GM12878 (cell line): ENCODE results near the gene NEU1. TPM values are rescaled to one million over a fixed set of nuclear protein-coding genes. Genes with fewer than 3 reads are reported as not detected.
"Not testable (repeated sequence)": the region's sequence is repeated elsewhere in the genome, so short reads cannot be mapped to it uniquely, and the experiment has no call there.

Source experiments
- ATAC-seq: fragments of 200-7000 bp; cut with Tn5 transposase; 3 replicates; pipeline ENCODE4 v1.9.1; 2020; ENCODE audit warnings: mild to moderate bottlenecking, moderate library complexity
- BruUV-seq: library from RNA; stranded (reverse); fragments of 400-500 nt; replicated peaks from 2 replicates; lab custom pipeline; 2021; lab: Mats Ljungman, UMichigan
- CTCF ChIA-PET: fragments of 300-600 bp; sonication (Branson Sonifier 250); formaldehyde crosslinking; extraction: SDS; loops from one replicate; lab custom pipeline; 2021; ENCODE audit warnings: inconsistent platforms; lab: Yijun Ruan, JAX
- POLR2A ChIA-PET: fragments of 350-600 bp; formaldehyde crosslinking; extraction: SDS; loops from one replicate; lab custom pipeline; 2021; ENCODE audit warnings: inconsistent platforms; lab: Charles Lee
- RAD21 ChIA-PET: fragments of 300-600 bp; sonication (Branson Sonifier 250); formaldehyde crosslinking; loops from one replicate; lab custom pipeline; 2023; ENCODE audit warnings: antibody characterized with exemption; ENCODE audit not compliant: unreplicated experiment; lab: Charles Lee
- SMC1A ChIA-PET: fragments of 300-600 bp; sonication (Branson Sonifier 250); formaldehyde crosslinking; loops from one replicate; lab custom pipeline; 2023; ENCODE audit not compliant: unreplicated experiment, uncharacterized antibody; lab: Charles Lee
- DNase-seq: peaks from one replicate; pipeline ENCODE4 v3.0.0-alpha.2; 2011; ENCODE audit warnings: low read depth, low spot score
- FAIRE-seq: peaks from 3 replicates; lab custom pipeline; 2011; peaks lifted over from hg19 to GRCh38; lab: Jason Lieb, UNC
- H2AFZ ChIP-seq: 2 replicates; pipeline ENCODE4 v1.6.0; 2011; ENCODE audit warnings: low read depth, low read length, control low read depth; ENCODE audit not compliant: control insufficient read depth
- H3K27ac ChIP-seq: 2 replicates; pipeline ENCODE4 v1.5.1; 2011; ENCODE audit warnings: control low read depth; ENCODE audit not compliant: control insufficient read depth, insufficient read depth
- H3K27me3 ChIP-seq, 2 experiments: replicated peaks in 1 of 2; 2 replicates each; pipeline versions ENCODE4 v1.6.0 to v1.6.1; 2011; ENCODE audit warnings: low read length in 1 of 2; ENCODE audit not compliant: control insufficient read depth in 2 of 2, insufficient read depth in 2 of 2
- H3K36me3 ChIP-seq, 2 experiments: 2 replicates each; pipeline ENCODE4 v1.5.1; 2011; ENCODE audit warnings: low read length in 1 of 2; ENCODE audit not compliant: control insufficient read depth in 2 of 2, insufficient read depth in 2 of 2
- H3K4me1 ChIP-seq: 2 replicates; pipeline ENCODE4 v1.6.1; 2011; ENCODE audit warnings: mild to moderate bottlenecking, low read length, moderate library complexity, mixed read lengths; ENCODE audit not compliant: control insufficient read depth, insufficient read depth
- H3K4me2 ChIP-seq: 2 replicates; pipeline ENCODE4 v1.6.0; 2011; ENCODE audit warnings: control low read depth; ENCODE audit not compliant: control insufficient read depth, insufficient read depth
- H3K4me3 ChIP-seq: fragments of 200-600 bp; sonication (generic); 2 replicates; pipeline ENCODE4 v1.5.1; 2016
- H3K79me2 ChIP-seq: 2 replicates; pipeline ENCODE4 v1.6.0; 2011; ENCODE audit warnings: low read length; ENCODE audit not compliant: control insufficient read depth, insufficient read depth
- H3K9ac ChIP-seq: 2 replicates; pipeline ENCODE4 v1.8.0; 2011; ENCODE audit warnings: low read length, control low read depth, mixed read lengths; ENCODE audit not compliant: control insufficient read depth, insufficient read depth
- H3K9me3 ChIP-seq: replicated peaks from 3 replicates; pipeline ENCODE4 v1.5.1; 2011; ENCODE audit warnings: mild to moderate bottlenecking, low read length; ENCODE audit not compliant: control insufficient read depth, insufficient read depth
- H4K20me1 ChIP-seq: 2 replicates; pipeline ENCODE4 v1.6.0; 2011; ENCODE audit not compliant: control insufficient read depth, insufficient read depth
- CREM ChIP-seq: IDR thresholded peaks from 2 replicates; pipeline ENCODE4 v1.6.1; 2014; ENCODE audit warnings: antibody characterized with exemption, low read depth
- HDGF ChIP-seq: fragments of 450-650 bp; IDR thresholded peaks from 2 replicates; pipeline ENCODE4 v1.6.1; 2016; ENCODE audit warnings: antibody characterized with exemption
- ZNF384 ChIP-seq: IDR thresholded peaks from 2 replicates; pipeline ENCODE4 v1.6.1; 2012; ENCODE audit warnings: low read depth, mild to moderate bottlenecking, low read length, improper control_type of control experiment, borderline replicate concordance
- WGBS: methylation state at CpG from one replicate; pipeline ENCODE4 v1.1.6; 2016; ENCODE audit warnings: low lambda C conversion rate; ENCODE audit not compliant: insufficient replicate concordance, insufficient coverage; ENCODE audit errors: missing lambda C conversion rate; 5-methylcytosine and 5-hydroxymethylcytosine counted together
- in situ Hi-C: fragments of 300-500 bp; cut with MboI; formaldehyde crosslinking; loops from 9 replicates; pipeline ENCODE4 v1.14.3; 2018; ENCODE audit warnings: mixed read lengths
- intact Hi-C: fragments of 100-400 bp; cut with micrococcal nuclease; formaldehyde crosslinking; loops from one replicate; pipeline ENCODE4 v1.14.2; 2022; ENCODE audit not compliant: unreplicated experiment
- polyA plus RNA-seq, 11 experiments: library from polyadenylated mRNA; depleted of rRNA in 4 of 11; unstranded in 6 of 11; stranded (reverse) in 5 of 11; fragments of >200 nt; fragmentation: Nextera tagmentation in 4 of 11; fragmentation: Illumina TruSeq in 1 of 11; extraction: Ambion mirVana in 4 of 11; extraction: Trizol in 1 of 11; gene quantifications; 1 replicate in 1 of 11; 2 replicates in 10 of 11; pipeline versions ENCODE4 v1.2.1 to v1.2.3, GENCODE V29; 2011 to 2016; ENCODE audit warnings: inconsistent platforms in 2 of 11, missing spikeins in 2 of 11, low read depth in 1 of 11
- total RNA-seq, 4 experiments: library from RNA; depleted of rRNA in 3 of 4; stranded (reverse); fragments of >200 nt in 3 of 4; fragmentation: Illumina TruSeq in 1 of 4; extraction: Trizol in 1 of 4; gene quantifications; 2 replicates each; pipeline versions ENCODE4 v1.2.1 to v1.2.3, GENCODE V29; 2013 to 2021
- TF ChIP-seq, protein P1 (sequence below): IDR thresholded peaks from 2 replicates; pipeline ENCODE4 v1.6.1; 2011; ENCODE audit warnings: borderline replicate concordance, low read depth, mild to moderate bottlenecking, moderate library complexity, low read length; ENCODE audit not compliant: insufficient read depth, poor library complexity, severe bottlenecking
- TF ChIP-seq, protein P2 (sequence below): fragments of 450-650 bp; IDR thresholded peaks from 2 replicates; pipeline ENCODE4 v1.6.1; 2016; ENCODE audit warnings: mild to moderate bottlenecking

NEU1 gene
- total and polyA plus RNA-seq, 10 of the 15 experiments (the other 5 are each of a cell fraction or from before 2014, with no cell fraction given) = 7.2 to 26.9 (median 21.6) TPM

DNA sequence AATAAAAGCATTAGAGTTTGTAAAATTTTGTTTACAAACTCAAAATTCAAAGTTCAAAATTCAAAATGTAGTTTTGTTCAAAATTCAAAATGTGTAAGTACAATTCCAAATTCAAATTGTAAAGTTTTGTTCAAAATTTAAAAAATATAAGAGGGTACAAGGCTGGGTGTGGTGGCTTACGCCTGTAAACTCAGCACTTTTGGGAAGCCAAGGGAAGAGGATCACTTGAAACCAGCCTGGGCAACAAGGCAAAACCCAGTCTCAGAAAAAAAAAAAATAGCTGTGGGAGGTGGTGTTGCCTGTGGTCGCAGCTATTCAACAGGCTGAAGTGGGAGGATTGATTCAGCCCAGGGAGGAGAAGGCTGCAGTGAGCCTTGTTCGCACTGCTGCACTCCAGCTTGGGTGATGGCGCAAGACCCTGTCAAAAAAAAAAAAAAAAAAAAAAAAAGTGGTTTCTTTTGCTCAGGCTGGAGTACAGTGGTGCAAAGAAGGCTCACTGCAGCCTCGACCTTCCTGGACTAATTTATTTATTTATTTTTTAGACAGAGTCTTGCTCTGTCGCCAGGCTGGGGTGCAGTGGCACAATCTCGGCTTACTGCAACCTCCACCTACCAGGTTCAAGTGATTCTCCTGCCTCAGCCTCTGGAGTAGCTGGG, 44.7 kb upstream of the NEU1 start:
- ATAC-seq (peak; percentile 27), FAIRE-seq (no peak), DNase-seq (no peak)
- H2AFZ ChIP-seq = no peak overlapping the region
- ChIA-PET SMC1A (interaction anchor here (0.6 to 1.0 kb wide), 2 partner anchors 14 to 1038 kb away, joined by 3 read pairs; no protein-coding TSS in a partner anchor), CTCF (interaction anchor here (1.5 kb wide), 1 partner anchor 15 kb away, joined by 3 read pairs; no protein-coding TSS in a partner anchor), POLR2A (interaction anchor here (0.6 to 0.9 kb wide), 3 partner anchors 10 to 309 kb away, joined by 3 to 5 read pairs (median 3); partner anchors contain the start of gene EHMT2), RAD21 (interaction anchor here (0.6 to 0.7 kb wide), 3 partner anchors 64 to 355 kb away, joined by 3 to 6 read pairs (median 3); partner anchors contain the start of gene DXO)
- H3K36me3 ChIP-seq = no peaks in the 10 kb centered on the region
- H3K79me2 ChIP-seq = no peaks in the 10 kb centered on the region
- no peak overlapping the region for H3K4me3 ChIP-seq
- H3K9ac ChIP-seq = no peak overlapping the region
- H3K27ac ChIP-seq = no peak overlapping the region
- no peaks in the 10 kb centered on the region for H3K9me3 ChIP-seq
- no peaks in the 10 kb centered on the region for H4K20me1 ChIP-seq
- peak; percentile 77 for TF ChIP-seq ZNF384
- TF ChIP-seq, protein P1, sequence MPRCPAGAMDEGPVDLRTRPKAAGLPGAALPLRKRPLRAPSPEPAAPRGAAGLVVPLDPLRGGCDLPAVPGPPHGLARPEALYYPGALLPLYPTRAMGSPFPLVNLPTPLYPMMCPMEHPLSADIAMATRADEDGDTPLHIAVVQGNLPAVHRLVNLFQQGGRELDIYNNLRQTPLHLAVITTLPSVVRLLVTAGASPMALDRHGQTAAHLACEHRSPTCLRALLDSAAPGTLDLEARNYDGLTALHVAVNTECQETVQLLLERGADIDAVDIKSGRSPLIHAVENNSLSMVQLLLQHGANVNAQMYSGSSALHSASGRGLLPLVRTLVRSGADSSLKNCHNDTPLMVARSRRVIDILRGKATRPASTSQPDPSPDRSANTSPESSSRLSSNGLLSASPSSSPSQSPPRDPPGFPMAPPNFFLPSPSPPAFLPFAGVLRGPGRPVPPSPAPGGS = no peak
- no peak for TF ChIP-seq CREM
- TF ChIP-seq HDGF = no peak
- TF ChIP-seq, protein P2, sequence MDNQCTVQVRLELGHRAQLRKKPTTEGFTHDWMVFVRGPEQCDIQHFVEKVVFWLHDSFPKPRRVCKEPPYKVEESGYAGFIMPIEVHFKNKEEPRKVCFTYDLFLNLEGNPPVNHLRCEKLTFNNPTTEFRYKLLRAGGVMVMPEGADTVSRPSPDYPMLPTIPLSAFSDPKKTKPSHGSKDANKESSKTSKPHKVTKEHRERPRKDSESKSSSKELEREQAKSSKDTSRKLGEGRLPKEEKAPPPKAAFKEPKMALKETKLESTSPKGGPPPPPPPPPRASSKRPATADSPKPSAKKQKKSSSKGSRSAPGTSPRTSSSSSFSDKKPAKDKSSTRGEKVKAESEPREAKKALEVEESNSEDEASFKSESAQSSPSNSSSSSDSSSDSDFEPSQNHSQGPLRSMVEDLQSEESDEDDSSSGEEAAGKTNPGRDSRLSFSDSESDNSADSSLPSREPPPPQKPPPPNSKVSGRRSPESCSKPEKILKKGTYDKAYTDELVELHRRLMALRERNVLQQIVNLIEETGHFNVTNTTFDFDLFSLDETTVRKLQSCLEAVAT = no peak
- intact Hi-C loops = loop anchor here (10.0 kb wide), 1 partner anchor 362 kb away; the partner anchor contains the start of genes ATP6V1G2, DDX39B and NFKBIL1
- H3K4me2 ChIP-seq = no peak overlapping the region
- 39% methylated on average over 5 of the region's 7 CpGs for WGBS
- H3K4me1 ChIP-seq = peaks cover 25% of the 10 kb centered on the region
- in situ Hi-C loops = no loop called here
- no TSS peak for BruUV-seq
- no peaks in the 10 kb centered on the region for H3K27me3 ChIP-seq

DNA sequence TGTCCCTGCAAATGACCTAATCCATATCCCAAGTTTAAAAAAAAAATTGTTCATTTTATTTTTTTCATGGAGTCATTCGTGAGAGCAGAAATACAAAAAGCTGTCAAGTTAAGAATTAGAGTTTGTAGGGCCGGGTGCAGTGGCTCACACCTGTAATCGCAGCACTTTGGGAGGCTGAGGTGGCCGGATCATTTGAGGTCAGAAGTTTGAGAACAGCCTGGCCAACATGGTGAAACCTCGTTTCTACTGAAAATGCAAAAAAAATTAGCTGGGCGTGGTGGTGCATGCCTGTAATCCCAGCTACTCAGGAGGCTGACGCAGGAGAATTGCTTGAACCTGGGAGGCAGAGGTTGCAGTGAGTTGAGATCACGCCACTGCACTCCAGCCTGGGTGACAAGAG, 44.1 kb upstream of the NEU1 start:
- H3K4me1 ChIP-seq = peaks cover 25% of the 10 kb centered on the region
- DNase-seq, in situ Hi-C loops, H4K20me1 ChIP-seq, FAIRE-seq, H3K4me2 ChIP-seq, H3K79me2 ChIP-seq, H3K36me3 ChIP-seq, H2AFZ ChIP-seq, BruUV-seq, H3K4me3 ChIP-seq, H3K9ac ChIP-seq, H3K27ac ChIP-seq, H3K27me3 ChIP-seq, ATAC-seq, H3K9me3 ChIP-seq: not testable (repeated sequence)
- intact Hi-C loops = loop anchor here (10.0 kb wide), 1 partner anchor 362 kb away; the partner anchor contains the start of genes ATP6V1G2, DDX39B and NFKBIL1
- ChIA-PET POLR2A (interaction anchor here (0.6 to 0.9 kb wide), 3 partner anchors 9 to 308 kb away, joined by 3 to 5 read pairs (median 3); partner anchors contain the start of gene EHMT2), CTCF (interaction anchor here (1.5 kb wide), 1 partner anchor 16 kb away, joined by 3 read pairs; no protein-coding TSS in a partner anchor), SMC1A (interaction anchor here (0.6 to 1.0 kb wide), 2 partner anchors 15 to 1039 kb away, joined by 3 read pairs; no protein-coding TSS in a partner anchor), RAD21 (interaction anchor here (0.6 to 0.7 kb wide), 2 partner anchors 65 to 309 kb away, joined by 3 read pairs; partner anchors contain the start of gene DXO)
- WGBS = 60% methylated on average over 8 of the region's 8 CpGs
